ENCODE data around the gene SEC24A. TPM values are rescaled to one million over a fixed set of nuclear protein-coding genes. Genes with fewer than 3 reads are reported as not detected.

SEC24A gene
- total RNA-seq, 4 donors from 2014 or later, result 15.3 to 30.9 (median 19.6) TPM

- no peaks in the 10 kb centered on the region for H3K27me3 ChIP-seq
- WGBS, 2 donors, result 61 to 65% methylated on average over 4 of the region's 4 CpGs
- H3K4me1 ChIP-seq, result no peaks in the 10 kb centered on the region
- no peak for DNase-seq
- no peaks in the 10 kb centered on the region for H3K9me3 ChIP-seq
- TF ChIP-seq POLR2A (IDR thresholded peaks at IDR 0.05), result no peak
- TF ChIP-seq, protein P1, sequence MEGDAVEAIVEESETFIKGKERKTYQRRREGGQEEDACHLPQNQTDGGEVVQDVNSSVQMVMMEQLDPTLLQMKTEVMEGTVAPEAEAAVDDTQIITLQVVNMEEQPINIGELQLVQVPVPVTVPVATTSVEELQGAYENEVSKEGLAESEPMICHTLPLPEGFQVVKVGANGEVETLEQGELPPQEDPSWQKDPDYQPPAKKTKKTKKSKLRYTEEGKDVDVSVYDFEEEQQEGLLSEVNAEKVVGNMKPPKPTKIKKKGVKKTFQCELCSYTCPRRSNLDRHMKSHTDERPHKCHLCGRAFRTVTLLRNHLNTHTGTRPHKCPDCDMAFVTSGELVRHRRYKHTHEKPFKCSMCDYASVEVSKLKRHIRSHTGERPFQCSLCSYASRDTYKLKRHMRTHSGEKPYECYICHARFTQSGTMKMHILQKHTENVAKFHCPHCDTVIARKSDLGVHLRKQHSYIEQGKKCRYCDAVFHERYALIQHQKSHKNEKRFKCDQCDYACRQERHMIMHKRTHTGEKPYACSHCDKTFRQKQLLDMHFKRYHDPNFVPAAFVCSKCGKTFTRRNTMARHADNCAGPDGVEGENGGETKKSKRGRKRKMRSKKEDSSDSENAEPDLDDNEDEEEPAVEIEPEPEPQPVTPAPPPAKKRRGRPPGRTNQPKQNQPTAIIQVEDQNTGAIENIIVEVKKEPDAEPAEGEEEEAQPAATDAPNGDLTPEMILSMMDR (IDR thresholded peaks at IDR 0.05), result no peak
- peaks cover 0 to 100% (median 41%) of the 10 kb centered on the region in 3 donors for H3K36me3 ChIP-seq
- no peak overlapping the region for H3K4me3 ChIP-seq
- intact Hi-C loops (cut with DNase I), result no loop called here
- no peak overlapping the region for H3K27ac ChIP-seq
Observed at GRCh38 chr5:134769206-134769605, 120.6 kb downstream of the SEC24A start.

- H3K4me3 ChIP-seq, result no peak overlapping the region
- peaks cover 7 to 100% (median 41%) of the 10 kb centered on the region in 3 donors for H3K36me3 ChIP-seq
- intact Hi-C loops (cut with DNase I), result no loop called here
- DNase-seq, result no peak
- TF ChIP-seq, protein P1 (IDR thresholded peaks at IDR 0.05), result no peak
- no peak for TF ChIP-seq POLR2A (IDR thresholded peaks at IDR 0.05)
- no peaks in the 10 kb centered on the region for H3K4me1 ChIP-seq
- H3K9me3 ChIP-seq, result no peaks in the 10 kb centered on the region
- 79 to 85% methylated on average over 10 of the region's 10 CpGs for WGBS, 2 donors
- H3K27me3 ChIP-seq, result no peaks in the 10 kb centered on the region
- H3K27ac ChIP-seq, result no peak overlapping the region
Observed at GRCh38 chr5:134772461-134773125, 124.0 kb downstream of the SEC24A start.

- intact Hi-C loops (cut with DNase I), result no loop called here
- Histone ChIP-seq H3K4me1 (no peaks in the 10 kb centered on the region), H3K4me3 (no peak overlapping the region), H3K36me3 (peaks cover 7 to 100% (median 20%) of the 10 kb centered on the region in 3 donors), H3K27me3 (no peaks in the 10 kb centered on the region), H3K9me3 (no peaks in the 10 kb centered on the region), H3K27ac (no peak overlapping the region)
- TF ChIP-seq, protein P1 (IDR thresholded peaks at IDR 0.05), result no peak
- TF ChIP-seq POLR2A (IDR thresholded peaks at IDR 0.05), result no peak
- WGBS, 2 donors, result 82 to 86% methylated on average over 2 of the region's 2 CpGs
- DNase-seq, result no peak
Observed at GRCh38 chr5:134777366-134777765, 128.8 kb downstream of the SEC24A start.

Small RNAs within 50 kb of the gene (small RNA-seq; reads per million reads assigned to genes)
- gene RNU6-1164P, result 0 reads per million in 4 donors
- 0 reads per million in 4 donors for gene RNU6-1311P
- gene RNU6-757P, result 0 reads per million in 4 donors

Other genes starting within 250 kb of the SEC24A start
- 10 to 100 TPM in 3 of 4 donors, 1 to 10 TPM in 1; 6.9 to 28.3 (median 13.2) TPM for gene CDKN2AIPNL, start 236.9 kb upstream of the SEC24A start, total RNA-seq
- 10 to 100 TPM in 3 of 4 donors, 1 to 10 TPM in 1; 9.1 to 32.8 (median 14.9) TPM for gene JADE2, start 123.1 kb upstream of the SEC24A start, total RNA-seq
- gene SAR1B, start 16.0 kb upstream of the SEC24A start, total RNA-seq, result 10 to 100 TPM; 28.6 to 63.2 (median 34.4) TPM
- gene CAMLG, start 89.8 kb downstream of the SEC24A start, total RNA-seq, result 10 to 100 TPM in 3 of 4 donors, 1 to 10 TPM in 1; 9.4 to 31.7 (median 18.0) TPM
- gene DDX46, start 110.0 kb downstream of the SEC24A start, total RNA-seq, result 10 to 100 TPM; 19.6 to 39.9 (median 30.6) TPM
- gene C5orf24, start 197.2 kb downstream of the SEC24A start, total RNA-seq, result 10 to 100 TPM; 17.9 to 36.2 (median 24.7) TPM
- gene TXNDC15, start 225.6 kb downstream of the SEC24A start, total RNA-seq, result 10 to 100 TPM; 20.2 to 43.9 (median 35.2) TPM

All from esophagus squamous epithelium (tissue), 5 donors.